ENCODE data around the gene LINC00237.
A peak's percentile ranks its signal among the peaks of the same experiment; 100 is the strongest.

LINC00237 gene

GRCh38 chr20:21106171-21107017 lies at the start of gene LINC00237:
Gene LINC00237 (minus strand): TSS chr20:21106358.
- H3K4me1 ChIP-seq (ENCODE audit: control insufficient read depth, insufficient read depth, low read length), result peaks cover 24% of the 10 kb centered on the region
- no peaks in the 10 kb centered on the region for H3K36me3 ChIP-seq (ENCODE audit: control insufficient read depth in 2 of 2, insufficient read depth in 2 of 2, low read length in 2 of 2)
- no peak within 1 kb of the TSS for H3K27ac ChIP-seq (ENCODE audit: low read length)
- H3K9me3 ChIP-seq (ENCODE audit: control insufficient read depth in 2 of 2, low read length in 2 of 2), result no peaks in the 10 kb centered on the region
- H3K27me3 ChIP-seq (ENCODE audit: control insufficient read depth in 1 of 2, insufficient read depth in 2 of 2, low read length in 2 of 2), result peaks cover 60 to 76% of the 10 kb centered on the region in 2 donors
- H3K4me3 ChIP-seq (ENCODE audit: low read length in 2 of 2), result peak within 1 kb of the TSS; percentile 25 to 49
- H3K9ac ChIP-seq (ENCODE audit: low read length in 2 of 2), result no peak within 1 kb of the TSS

GRCh38 chr20:21155268-21155667 lies 49.1 kb upstream of the LINC00237 start:
- Histone ChIP-seq H3K27ac (ENCODE audit: low read length) (no peak overlapping the region), H3K9ac (ENCODE audit: low read length in 2 of 2) (no peak overlapping the region), H3K4me1 (ENCODE audit: control insufficient read depth, insufficient read depth, low read length) (peaks cover 5% of the 10 kb centered on the region), H3K9me3 (ENCODE audit: control insufficient read depth in 2 of 2, low read length in 2 of 2) (no peaks in the 10 kb centered on the region), H3K27me3 (ENCODE audit: control insufficient read depth in 1 of 2, insufficient read depth in 2 of 2, low read length in 2 of 2) (no peaks in the 10 kb centered on the region), H3K4me3 (ENCODE audit: low read length in 2 of 2) (no peak overlapping the region), H3K36me3 (ENCODE audit: control insufficient read depth in 2 of 2, insufficient read depth in 2 of 2, low read length in 2 of 2) (peaks cover 0 to 2% of the 10 kb centered on the region in 2 donors)

DNA sequence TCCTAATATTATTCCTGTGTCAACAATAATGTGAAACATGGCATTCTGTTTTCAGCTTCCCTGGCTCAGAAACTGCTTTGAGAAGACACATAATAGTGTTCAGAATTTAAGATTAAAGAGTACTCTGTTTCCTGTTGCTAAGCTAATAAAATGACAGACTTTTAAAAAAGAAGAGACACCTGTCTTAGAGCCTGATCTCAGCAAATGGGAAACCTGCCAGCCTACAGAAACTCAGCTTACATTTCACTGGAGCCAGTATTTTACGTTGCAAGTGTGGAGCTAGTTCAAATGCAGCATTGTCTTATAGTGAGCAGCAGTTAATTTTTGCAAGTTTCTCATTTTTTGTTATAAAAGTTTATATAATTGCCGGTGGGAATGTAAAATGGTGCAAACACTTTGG lies 48.5 kb upstream of the LINC00237 start:
- no peaks in the 10 kb centered on the region for H3K27me3 ChIP-seq (ENCODE audit: control insufficient read depth in 1 of 2, insufficient read depth in 2 of 2, low read length in 2 of 2)
- no peak overlapping the region for H3K4me3 ChIP-seq (ENCODE audit: low read length in 2 of 2)
- H3K4me1 ChIP-seq (ENCODE audit: control insufficient read depth, insufficient read depth, low read length), result no peaks in the 10 kb centered on the region
- no peak overlapping the region for H3K27ac ChIP-seq (ENCODE audit: low read length)
- H3K9ac ChIP-seq (ENCODE audit: low read length in 2 of 2), result no peak overlapping the region
- peaks cover 0 to 2% of the 10 kb centered on the region in 2 donors for H3K36me3 ChIP-seq (ENCODE audit: control insufficient read depth in 2 of 2, insufficient read depth in 2 of 2, low read length in 2 of 2)
- no peaks in the 10 kb centered on the region for H3K9me3 ChIP-seq (ENCODE audit: control insufficient read depth in 2 of 2, low read length in 2 of 2)

DNA sequence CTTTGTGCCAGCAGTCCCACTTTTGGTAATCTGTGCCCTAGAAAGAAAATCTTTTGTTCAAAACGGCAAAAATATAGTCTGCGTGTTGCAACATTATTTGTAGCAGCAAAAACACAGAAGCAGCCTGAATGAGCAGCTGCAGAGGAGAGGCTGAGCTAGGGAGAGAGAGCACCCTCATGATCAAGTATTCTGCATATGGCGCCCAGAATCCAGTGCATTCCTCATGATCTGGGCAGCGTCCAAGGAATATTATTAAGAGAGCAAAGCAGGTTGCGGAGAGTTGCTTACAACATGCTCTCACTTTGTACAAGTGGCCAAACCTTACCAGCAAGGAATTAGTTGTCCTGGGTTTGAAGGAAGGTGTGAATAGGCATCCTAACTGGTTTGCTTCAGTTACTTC lies 45.6 kb upstream of the LINC00237 start:
- no peak overlapping the region for H3K9ac ChIP-seq (ENCODE audit: low read length in 2 of 2)
- H3K27ac ChIP-seq (ENCODE audit: low read length), result no peak overlapping the region
- peaks cover 2 to 6% of the 10 kb centered on the region in 2 donors for H3K36me3 ChIP-seq (ENCODE audit: control insufficient read depth in 2 of 2, insufficient read depth in 2 of 2, low read length in 2 of 2)
- H3K4me3 ChIP-seq (ENCODE audit: low read length in 2 of 2), result no peak overlapping the region
- no peaks in the 10 kb centered on the region for H3K4me1 ChIP-seq (ENCODE audit: control insufficient read depth, insufficient read depth, low read length)
- H3K27me3 ChIP-seq (ENCODE audit: control insufficient read depth in 1 of 2, insufficient read depth in 2 of 2, low read length in 2 of 2), result no peaks in the 10 kb centered on the region
- no peaks in the 10 kb centered on the region for H3K9me3 ChIP-seq (ENCODE audit: control insufficient read depth in 2 of 2, low read length in 2 of 2)

DNA sequence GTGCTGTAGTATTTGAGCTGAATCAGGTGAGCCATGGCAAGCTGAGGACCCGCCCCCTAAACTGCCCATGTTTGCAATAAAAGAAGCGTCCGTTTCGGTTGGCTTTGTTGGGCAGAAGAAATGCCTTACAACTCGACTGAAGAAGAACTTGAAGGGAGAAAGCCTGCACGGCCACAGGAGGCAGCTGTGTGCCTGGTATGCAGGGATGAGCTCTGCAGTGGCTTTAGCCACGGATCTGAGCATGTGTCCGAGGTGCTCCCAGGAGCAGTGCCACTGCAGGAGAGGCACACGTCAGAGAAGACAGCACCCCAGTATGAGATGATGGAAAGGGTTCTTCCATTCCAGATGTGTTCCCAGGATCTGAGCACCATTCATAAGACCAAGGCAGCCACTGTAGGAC lies 43.2 kb upstream of the LINC00237 start:
- H3K4me3 ChIP-seq (ENCODE audit: low read length in 2 of 2), result no peak overlapping the region
- no peaks in the 10 kb centered on the region for H3K27me3 ChIP-seq (ENCODE audit: control insufficient read depth in 1 of 2, insufficient read depth in 2 of 2, low read length in 2 of 2)
- peaks cover 2 to 6% of the 10 kb centered on the region in 2 donors for H3K36me3 ChIP-seq (ENCODE audit: control insufficient read depth in 2 of 2, insufficient read depth in 2 of 2, low read length in 2 of 2)
- no peak overlapping the region for H3K9ac ChIP-seq (ENCODE audit: low read length in 2 of 2)
- H3K9me3 ChIP-seq (ENCODE audit: control insufficient read depth in 2 of 2, low read length in 2 of 2), result no peaks in the 10 kb centered on the region
- no peak overlapping the region for H3K27ac ChIP-seq (ENCODE audit: low read length)
- no peaks in the 10 kb centered on the region for H3K4me1 ChIP-seq (ENCODE audit: control insufficient read depth, insufficient read depth, low read length)

DNA sequence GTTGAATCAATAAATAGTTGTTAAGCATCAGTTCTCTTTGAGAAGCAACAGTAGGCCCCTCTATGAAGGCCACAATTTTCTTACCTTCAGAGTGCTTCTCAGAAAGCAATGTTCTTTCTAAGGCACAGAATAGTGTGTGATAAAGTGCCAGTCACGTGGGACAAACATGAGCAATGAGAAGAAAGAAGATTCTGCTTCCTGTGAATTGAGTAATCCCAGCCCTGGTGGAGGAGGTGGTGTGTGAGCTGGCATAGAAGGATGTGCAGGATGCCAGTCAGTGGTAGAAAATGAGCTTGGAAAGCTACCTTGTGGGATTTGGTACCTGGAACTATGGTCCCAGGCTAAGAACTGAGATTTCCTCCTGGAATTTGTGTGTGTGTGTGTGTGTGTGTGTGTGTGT lies 41.4 kb upstream of the LINC00237 start:
- Histone ChIP-seq H3K4me3 (ENCODE audit: low read length in 2 of 2) (no peak overlapping the region), H3K27ac (ENCODE audit: low read length) (no peak overlapping the region), H3K9ac (ENCODE audit: low read length in 2 of 2) (no peak overlapping the region), H3K4me1 (ENCODE audit: control insufficient read depth, insufficient read depth, low read length) (no peaks in the 10 kb centered on the region), H3K27me3 (ENCODE audit: control insufficient read depth in 1 of 2, insufficient read depth in 2 of 2, low read length in 2 of 2) (no peaks in the 10 kb centered on the region), H3K9me3 (ENCODE audit: control insufficient read depth in 2 of 2, low read length in 2 of 2) (no peaks in the 10 kb centered on the region), H3K36me3 (ENCODE audit: control insufficient read depth in 2 of 2, insufficient read depth in 2 of 2, low read length in 2 of 2) (peaks cover 2 to 6% of the 10 kb centered on the region in 2 donors)

GRCh38 chr20:21146215-21146614 lies 40.1 kb upstream of the LINC00237 start:
- no peak overlapping the region for H3K4me3 ChIP-seq (ENCODE audit: low read length in 2 of 2)
- no peak overlapping the region for H3K27ac ChIP-seq (ENCODE audit: low read length)
- H3K36me3 ChIP-seq (ENCODE audit: control insufficient read depth in 2 of 2, insufficient read depth in 2 of 2, low read length in 2 of 2), result peaks cover 3 to 6% of the 10 kb centered on the region in 2 donors
- no peaks in the 10 kb centered on the region for H3K4me1 ChIP-seq (ENCODE audit: control insufficient read depth, insufficient read depth, low read length)
- no peaks in the 10 kb centered on the region for H3K27me3 ChIP-seq (ENCODE audit: control insufficient read depth in 1 of 2, insufficient read depth in 2 of 2, low read length in 2 of 2)
- H3K9ac ChIP-seq (ENCODE audit: low read length in 2 of 2), result no peak overlapping the region
- H3K9me3 ChIP-seq (ENCODE audit: control insufficient read depth in 2 of 2, low read length in 2 of 2), result no peaks in the 10 kb centered on the region

DNA sequence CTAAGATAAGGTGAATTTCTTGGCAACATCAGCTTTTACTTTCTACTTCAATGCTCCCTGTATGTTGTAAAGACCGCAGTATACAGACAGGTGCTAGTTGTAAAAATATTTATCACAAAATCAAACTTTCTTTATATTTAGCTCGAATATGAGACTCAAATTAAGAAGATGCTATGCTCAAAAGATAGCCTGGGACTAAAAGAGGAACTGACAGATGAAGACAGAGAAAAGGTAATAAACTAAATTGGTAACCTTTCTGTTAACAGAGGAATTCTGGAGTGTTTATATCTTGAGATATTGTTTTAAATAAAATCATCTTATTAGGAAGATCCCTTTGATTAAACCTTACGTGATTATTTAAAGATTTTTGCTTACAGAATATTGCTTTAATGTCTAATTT lies 39.3 kb upstream of the LINC00237 start:
- H3K4me3 ChIP-seq (ENCODE audit: low read length in 2 of 2), result no peak overlapping the region
- H3K4me1 ChIP-seq (ENCODE audit: control insufficient read depth, insufficient read depth, low read length), result no peaks in the 10 kb centered on the region
- peaks cover 6% of the 10 kb centered on the region in 2 donors for H3K36me3 ChIP-seq (ENCODE audit: control insufficient read depth in 2 of 2, insufficient read depth in 2 of 2, low read length in 2 of 2)

DNA sequence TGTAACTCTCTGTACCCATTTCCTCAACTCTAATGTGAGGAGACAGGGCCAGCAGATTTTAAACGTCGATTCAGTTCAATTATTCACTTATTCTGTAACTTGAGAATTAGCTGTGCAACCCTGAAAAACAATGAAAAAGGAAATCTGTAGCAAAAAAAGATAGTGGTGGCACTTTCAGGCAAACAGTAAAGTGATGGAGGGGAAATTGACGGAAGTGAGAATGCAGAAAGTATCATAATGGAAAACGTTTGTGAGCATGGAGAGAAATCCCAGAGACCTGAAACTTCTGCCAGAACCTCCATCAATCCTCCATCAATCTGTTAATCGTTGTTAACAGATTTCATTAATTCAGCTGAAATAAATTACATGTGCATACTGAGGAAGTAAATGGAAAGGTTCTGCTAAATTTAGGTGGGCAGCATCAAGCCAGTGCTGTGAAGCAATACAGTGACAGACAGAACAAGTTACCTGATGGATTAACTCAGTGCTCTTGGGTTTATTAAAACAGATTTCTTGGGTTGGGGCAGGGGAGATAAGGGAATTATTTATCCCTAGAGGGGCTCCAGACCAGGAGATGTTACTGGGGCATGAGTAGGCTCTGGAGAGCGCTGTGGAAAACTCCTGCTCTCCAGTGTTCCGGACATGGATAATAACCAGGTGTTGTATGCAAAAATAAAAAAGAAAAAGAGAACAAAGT lies 37.2 kb upstream of the LINC00237 start:
- Histone ChIP-seq H3K27ac (ENCODE audit: low read length) (no peak overlapping the region), H3K9me3 (ENCODE audit: control insufficient read depth in 2 of 2, low read length in 2 of 2) (no peaks in the 10 kb centered on the region), H3K9ac (ENCODE audit: low read length in 2 of 2) (no peak overlapping the region), H3K27me3 (ENCODE audit: control insufficient read depth in 1 of 2, insufficient read depth in 2 of 2, low read length in 2 of 2) (no peaks in the 10 kb centered on the region), H3K4me3 (ENCODE audit: low read length in 2 of 2) (no peak overlapping the region), H3K4me1 (ENCODE audit: control insufficient read depth, insufficient read depth, low read length) (no peaks in the 10 kb centered on the region), H3K36me3 (ENCODE audit: control insufficient read depth in 2 of 2, insufficient read depth in 2 of 2, low read length in 2 of 2) (peaks cover 6 to 7% of the 10 kb centered on the region in 2 donors)

More for the DNA sequence above, 39.3 kb upstream of the LINC00237 start:
- H3K9me3 ChIP-seq (ENCODE audit: control insufficient read depth in 2 of 2, low read length in 2 of 2), result no peaks in the 10 kb centered on the region
- no peak overlapping the region for H3K9ac ChIP-seq (ENCODE audit: low read length in 2 of 2)
- H3K27ac ChIP-seq (ENCODE audit: low read length), result no peak overlapping the region
- H3K27me3 ChIP-seq (ENCODE audit: control insufficient read depth in 1 of 2, insufficient read depth in 2 of 2, low read length in 2 of 2), result no peaks in the 10 kb centered on the region

- no peak overlapping the region for H3K27ac ChIP-seq (ENCODE audit: low read length)
Observed at GRCh38 chr20:21141825-21142224, 35.7 kb upstream of the LINC00237 start.

More at GRCh38 chr20:21141825-21142224, 35.7 kb upstream of the LINC00237 start:
- Histone ChIP-seq H3K9me3 (ENCODE audit: control insufficient read depth in 2 of 2, low read length in 2 of 2) (no peaks in the 10 kb centered on the region), H3K36me3 (ENCODE audit: control insufficient read depth in 2 of 2, insufficient read depth in 2 of 2, low read length in 2 of 2) (peaks cover 3 to 8% of the 10 kb centered on the region in 2 donors), H3K4me3 (ENCODE audit: low read length in 2 of 2) (no peak overlapping the region), H3K9ac (ENCODE audit: low read length in 2 of 2) (no peak overlapping the region), H3K27me3 (ENCODE audit: control insufficient read depth in 1 of 2, insufficient read depth in 2 of 2, low read length in 2 of 2) (no peaks in the 10 kb centered on the region), H3K4me1 (ENCODE audit: control insufficient read depth, insufficient read depth, low read length) (no peaks in the 10 kb centered on the region)
